HG03097 (cell line): ENCODE results near the gene VPS35.

Source experiments
- ATAC-seq: cut with Tn5 transposase; IDR thresholded peaks from one replicate; pipeline ENCODE4 v1.9.1; 2021; ENCODE audit not compliant: unreplicated experiment, low FRiP score

Gene VPS35

GRCh38 chr16:46620266-46621005, 68.5 kb downstream of the VPS35 start:
- ATAC-seq, result no peak

- ATAC-seq, result no peak
Measured at GRCh38 chr16:46618516-46618915, 70.5 kb downstream of the VPS35 start.

- ATAC-seq, result no peak
Measured at GRCh38 chr16:46614006-46614405, 75.0 kb downstream of the VPS35 start.

- no peak for ATAC-seq
Measured at GRCh38 chr16:46613352-46613751, 75.6 kb downstream of the VPS35 start.

- no peak for ATAC-seq
Measured at GRCh38 chr16:46612121-46612520, 76.9 kb downstream of the VPS35 start.

- ATAC-seq, result no peak
Measured at GRCh38 chr16:46607529-46607928, 81.4 kb downstream of the VPS35 start.

- no peak for ATAC-seq
Measured at GRCh38 chr16:46606231-46606630, 82.7 kb downstream of the VPS35 start.
